ENCODE data around the gene CHCHD6. TPM values are rescaled to one million over a fixed set of nuclear protein-coding genes. Genes with fewer than 3 reads are reported as not detected.

Gene CHCHD6
- total RNA-seq, 2 experiments from 2014 or later = 8.7 to 9.3 TPM

GRCh38 chr3:126836220-126836860 is 132.3 kb downstream of the CHCHD6 start:
- Histone ChIP-seq H3K27me3 (ENCODE audit: control insufficient read depth in 1 of 2, insufficient read depth in 2 of 2, low read length in 2 of 2) (no peaks in the 10 kb centered on the region), H3K4me3 (ENCODE audit: low read length) (no peak overlapping the region), H3K27ac (ENCODE audit: low read depth in 1 of 2, low read length in 2 of 2) (no peak overlapping the region), H3K4me1 (ENCODE audit: insufficient read depth, low read length) (no peaks in the 10 kb centered on the region), H3K9me3 (ENCODE audit: control insufficient read depth in 1 of 2, insufficient read depth in 1 of 2, low read length in 2 of 2) (no peaks in the 10 kb centered on the region), H3K36me3 (ENCODE audit: insufficient read depth, low read length) (no peaks in the 10 kb centered on the region)
- Mint-ChIP-seq H3K27me3 (no peaks in the 10 kb centered on the region), H3K27ac (no peak overlapping the region), H3K4me1 (ENCODE audit: low read depth) (no peaks in the 10 kb centered on the region), H3K4me3 (no peak overlapping the region), H3K9me3 (no peaks in the 10 kb centered on the region), H3K36me3 (ENCODE audit: low read depth) (peaks cover 21% of the 10 kb centered on the region)
- POLR2A ChIA-PET = no interaction called here
- TF ChIP-seq, protein P1, sequence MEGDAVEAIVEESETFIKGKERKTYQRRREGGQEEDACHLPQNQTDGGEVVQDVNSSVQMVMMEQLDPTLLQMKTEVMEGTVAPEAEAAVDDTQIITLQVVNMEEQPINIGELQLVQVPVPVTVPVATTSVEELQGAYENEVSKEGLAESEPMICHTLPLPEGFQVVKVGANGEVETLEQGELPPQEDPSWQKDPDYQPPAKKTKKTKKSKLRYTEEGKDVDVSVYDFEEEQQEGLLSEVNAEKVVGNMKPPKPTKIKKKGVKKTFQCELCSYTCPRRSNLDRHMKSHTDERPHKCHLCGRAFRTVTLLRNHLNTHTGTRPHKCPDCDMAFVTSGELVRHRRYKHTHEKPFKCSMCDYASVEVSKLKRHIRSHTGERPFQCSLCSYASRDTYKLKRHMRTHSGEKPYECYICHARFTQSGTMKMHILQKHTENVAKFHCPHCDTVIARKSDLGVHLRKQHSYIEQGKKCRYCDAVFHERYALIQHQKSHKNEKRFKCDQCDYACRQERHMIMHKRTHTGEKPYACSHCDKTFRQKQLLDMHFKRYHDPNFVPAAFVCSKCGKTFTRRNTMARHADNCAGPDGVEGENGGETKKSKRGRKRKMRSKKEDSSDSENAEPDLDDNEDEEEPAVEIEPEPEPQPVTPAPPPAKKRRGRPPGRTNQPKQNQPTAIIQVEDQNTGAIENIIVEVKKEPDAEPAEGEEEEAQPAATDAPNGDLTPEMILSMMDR (IDR thresholded peaks at IDR 0.05) = no peak
- ATAC-seq (ENCODE audit: poor library complexity) (no peak), DNase-seq (no peak)
- CTCF ChIA-PET = no interaction called here
- intact Hi-C loops (cut with DNase I, micrococcal nuclease) = no loop called here

- POLR2A ChIA-PET = no interaction called here
- H3K4me3 ChIP-seq (ENCODE audit: low read length) = no peak overlapping the region
- H3K36me3 ChIP-seq (ENCODE audit: insufficient read depth, low read length) = no peaks in the 10 kb centered on the region
- H3K27me3 Mint-ChIP-seq = no peaks in the 10 kb centered on the region
- TF ChIP-seq, protein P1 (IDR thresholded peaks at IDR 0.05) = no peak
- CTCF ChIA-PET = no interaction called here
- no peaks in the 10 kb centered on the region for H3K27me3 ChIP-seq (ENCODE audit: control insufficient read depth in 1 of 2, insufficient read depth in 2 of 2, low read length in 2 of 2)
- ATAC-seq (ENCODE audit: poor library complexity) (no peak), DNase-seq (no peak)
- intact Hi-C loops (cut with DNase I, micrococcal nuclease) = no loop called here
- no peaks in the 10 kb centered on the region for H3K4me1 Mint-ChIP-seq (ENCODE audit: low read depth)
- peaks cover 21% of the 10 kb centered on the region for H3K36me3 Mint-ChIP-seq (ENCODE audit: low read depth)
- H3K9me3 Mint-ChIP-seq = no peaks in the 10 kb centered on the region
- no peak overlapping the region for H3K27ac ChIP-seq (ENCODE audit: low read depth in 1 of 2, low read length in 2 of 2)
- H3K4me3 Mint-ChIP-seq = no peak overlapping the region
- no peak overlapping the region for H3K27ac Mint-ChIP-seq
- H3K4me1 ChIP-seq (ENCODE audit: insufficient read depth, low read length) = no peaks in the 10 kb centered on the region
- H3K9me3 ChIP-seq (ENCODE audit: control insufficient read depth in 1 of 2, insufficient read depth in 1 of 2, low read length in 2 of 2) = no peaks in the 10 kb centered on the region
Measured at GRCh38 chr3:126837773-126838172, 133.7 kb downstream of the CHCHD6 start.

- Histone ChIP-seq H3K27me3 (ENCODE audit: control insufficient read depth in 1 of 2, insufficient read depth in 2 of 2, low read length in 2 of 2) (no peaks in the 10 kb centered on the region), H3K9me3 (ENCODE audit: control insufficient read depth in 1 of 2, insufficient read depth in 1 of 2, low read length in 2 of 2) (no peaks in the 10 kb centered on the region), H3K4me3 (ENCODE audit: low read length) (no peak overlapping the region), H3K36me3 (ENCODE audit: insufficient read depth, low read length) (no peaks in the 10 kb centered on the region), H3K4me1 (ENCODE audit: insufficient read depth, low read length) (no peaks in the 10 kb centered on the region), H3K27ac (ENCODE audit: low read depth in 1 of 2, low read length in 2 of 2) (no peak overlapping the region)
- Mint-ChIP-seq H3K4me3 (no peak overlapping the region), H3K4me1 (ENCODE audit: low read depth) (no peaks in the 10 kb centered on the region), H3K9me3 (no peaks in the 10 kb centered on the region), H3K36me3 (ENCODE audit: low read depth) (peaks cover 4% of the 10 kb centered on the region), H3K27ac (no peak overlapping the region), H3K27me3 (no peaks in the 10 kb centered on the region)
- intact Hi-C loops (cut with DNase I, micrococcal nuclease) = no loop called here
- TF ChIP-seq, protein P1 (IDR thresholded peaks at IDR 0.05) = no peak
- no peak for DNase-seq
- CTCF ChIA-PET = interaction anchor here (1.5 kb wide), 1 partner anchor 10 kb away, joined by 3 read pairs; no protein-coding TSS in a partner anchor
- no peak for ATAC-seq (ENCODE audit: poor library complexity)
- POLR2A ChIA-PET = no interaction called here
Measured at GRCh38 chr3:126845920-126846715, 142.1 kb downstream of the CHCHD6 start.
